Smooth muscle cell (in vitro differentiated cells): ENCODE results near the gene EML2. TPM values are rescaled to one million over a fixed set of nuclear protein-coding genes. Genes with fewer than 3 reads are reported as not detected.
A peak's percentile ranks its signal among the peaks of the same experiment; 100 is the strongest.

Source experiments
- DNase-seq: peaks from one replicate; lab custom pipeline; 2025; ENCODE audit not compliant: unreplicated experiment; lab: John Stamatoyannopoulos, UW
- H2AFZ ChIP-seq: fragments of 200-600 bp; sonication (generic); 2 replicates; pipeline ENCODE4 v1.6.0; 2016; ENCODE audit warnings: antibody characterized with exemption, low read depth, mild to moderate bottlenecking
- H3F3A ChIP-seq: fragments of 200-600 bp; sonication (generic); 2 replicates; pipeline ENCODE4 v1.6.0; 2017; ENCODE audit warnings: antibody characterized with exemption, low read depth
- H3K27ac ChIP-seq: fragments of 200-600 bp; sonication (generic); 2 replicates; pipeline ENCODE4 v1.5.1; 2016; ENCODE audit warnings: low read depth, mild to moderate bottlenecking
- H3K27me3 ChIP-seq: fragments of 200-600 bp; sonication (generic); 2 replicates; pipeline ENCODE4 v1.6.1; 2016; ENCODE audit warnings: low read depth, mild to moderate bottlenecking
- H3K36me3 ChIP-seq: fragments of 200-600 bp; sonication (generic); 2 replicates; pipeline ENCODE4 v1.5.1; 2016; ENCODE audit warnings: low read depth
- H3K4me1 ChIP-seq: fragments of 200-600 bp; sonication (generic); 2 replicates; pipeline ENCODE4 v1.5.1; 2016; ENCODE audit warnings: low read depth
- H3K4me2 ChIP-seq: fragments of 200-600 bp; sonication (generic); 2 replicates; pipeline ENCODE4 v1.6.0; 2016; ENCODE audit warnings: mild to moderate bottlenecking
- H3K4me3 ChIP-seq: fragments of 200-600 bp; sonication (generic); 2 replicates; pipeline ENCODE4 v1.5.1; 2016; ENCODE audit warnings: mild to moderate bottlenecking
- H3K79me2 ChIP-seq: fragments of 200-600 bp; sonication (generic); 2 replicates; pipeline ENCODE4 v1.6.0; 2016; ENCODE audit warnings: low read depth, mild to moderate bottlenecking
- H3K9ac ChIP-seq: fragments of 200-600 bp; sonication (generic); 2 replicates; pipeline ENCODE4 v1.6.0; 2016; ENCODE audit warnings: low read depth
- H3K9me3 ChIP-seq: fragments of 200-600 bp; sonication (generic); replicated peaks from 2 replicates; pipeline ENCODE4 v1.5.1; 2016; ENCODE audit warnings: low read depth
- H4K20me1 ChIP-seq: fragments of 200-600 bp; sonication (generic); 2 replicates; pipeline ENCODE4 v1.6.0; 2016; ENCODE audit warnings: low read depth
- CTCF ChIP-seq: fragments of 200-600 bp; sonication (generic); IDR thresholded peaks from 2 replicates; pipeline ENCODE4 v1.5.1; 2017; ENCODE audit warnings: borderline replicate concordance, mild to moderate bottlenecking, antibody characterized with exemption; ENCODE audit not compliant: insufficient read depth, poor library complexity, severe bottlenecking
- WGBS: methylation state at CpG from one replicate; pipeline ENCODE4 v1.1.7; 2016; ENCODE audit warnings: low lambda C conversion rate; 5-methylcytosine and 5-hydroxymethylcytosine counted together
- polyA plus RNA-seq: library from polyadenylated mRNA; unstranded; fragments of >200 nt; fragmentation: Nextera tagmentation; extraction: Ambion mirVana; gene quantifications from 2 replicates; pipeline ENCODE4 v1.2.1, GENCODE V29; 2016
- total RNA-seq: library from RNA; depleted of rRNA; stranded (reverse); fragments of >200 nt; gene quantifications from 2 replicates; pipeline ENCODE4 v1.2.3, GENCODE V29; 2014

EML2 gene
- total and polyA plus RNA-seq, 2 experiments from 2014 or later = 7.7 to 19.0 TPM

GRCh38 chr19:45581576-45581975 lies 57.6 kb downstream of the EML2 start:
- no peak overlapping the region for H3K9ac ChIP-seq
- H4K20me1 ChIP-seq = no peaks in the 10 kb centered on the region
- no peak overlapping the region for H3K4me2 ChIP-seq
- peaks cover 10% of the 10 kb centered on the region for H3K79me2 ChIP-seq
- H3K27ac ChIP-seq = peak overlapping the region; percentile 57
- WGBS = 97% methylated on average over 7 of the region's 7 CpGs
- peaks cover 11% of the 10 kb centered on the region for H3K4me1 ChIP-seq
- peaks cover 8% of the 10 kb centered on the region for H3F3A ChIP-seq
- H3K4me3 ChIP-seq = no peak overlapping the region
- no peak overlapping the region for H2AFZ ChIP-seq
- H3K9me3 ChIP-seq = no peaks in the 10 kb centered on the region
- H3K36me3 ChIP-seq = no peaks in the 10 kb centered on the region
- no peaks in the 10 kb centered on the region for H3K27me3 ChIP-seq
- DNase-seq = no peak
- no peak for TF ChIP-seq CTCF

- TF ChIP-seq CTCF = no peak
- Histone ChIP-seq H3K4me1 (peaks cover 7% of the 10 kb centered on the region), H3K27me3 (no peaks in the 10 kb centered on the region), H4K20me1 (no peaks in the 10 kb centered on the region), H3K4me2 (no peak overlapping the region), H3K9me3 (no peaks in the 10 kb centered on the region), H3K9ac (no peak overlapping the region), H2AFZ (no peak overlapping the region), H3K4me3 (no peak overlapping the region), H3K36me3 (no peaks in the 10 kb centered on the region), H3K27ac (no peak overlapping the region), H3F3A (peaks cover 8% of the 10 kb centered on the region), H3K79me2 (peaks cover 10% of the 10 kb centered on the region)
- WGBS = 86% methylated on average over 5 of the region's 5 CpGs
- DNase-seq = no peak
Measured at GRCh38 chr19:45578861-45579260, 60.3 kb downstream of the EML2 start.

GRCh38 chr19:45577111-45577905 lies 61.9 kb downstream of the EML2 start:
- no peak for TF ChIP-seq CTCF
- peaks cover 8% of the 10 kb centered on the region for H3F3A ChIP-seq
- no peaks in the 10 kb centered on the region for H3K27me3 ChIP-seq
- peaks cover 7% of the 10 kb centered on the region for H3K4me1 ChIP-seq
- peaks cover 15% of the 10 kb centered on the region for H3K79me2 ChIP-seq
- H3K4me3 ChIP-seq = no peak overlapping the region
- H3K9ac ChIP-seq = peak overlapping the region; percentile 39
- no peak overlapping the region for H2AFZ ChIP-seq
- H3K27ac ChIP-seq = peak overlapping the region; percentile 83
- no peaks in the 10 kb centered on the region for H3K36me3 ChIP-seq
- H3K9me3 ChIP-seq = no peaks in the 10 kb centered on the region
- WGBS = 42% methylated on average over 11 of the region's 11 CpGs
- H3K4me2 ChIP-seq = peak overlapping the region; percentile 69
- DNase-seq = no peak
- H4K20me1 ChIP-seq = no peaks in the 10 kb centered on the region

- Histone ChIP-seq H3F3A (peaks cover 8% of the 10 kb centered on the region), H3K4me3 (no peak overlapping the region), H3K4me1 (peaks cover 7% of the 10 kb centered on the region), H2AFZ (no peak overlapping the region), H3K36me3 (no peaks in the 10 kb centered on the region), H3K27ac (peak overlapping the region; percentile 83), H3K9me3 (no peaks in the 10 kb centered on the region), H3K9ac (peak overlapping the region; percentile 39), H3K79me2 (peaks cover 16% of the 10 kb centered on the region), H3K4me2 (peak overlapping the region; percentile 69), H3K27me3 (no peaks in the 10 kb centered on the region), H4K20me1 (no peaks in the 10 kb centered on the region)
- 30% methylated on average over 3 of the region's 3 CpGs for WGBS
- TF ChIP-seq CTCF = no peak
- DNase-seq = no peak
Measured at GRCh38 chr19:45576682-45577081, 62.5 kb downstream of the EML2 start.
